Neural cell (in vitro differentiated cells): ENCODE data around the gene LIPC.

ENCODE experiments used
- EP300 ChIP-seq: fragments of 450-650 bp; conservative IDR thresholded peaks from 2 replicates; pipeline ENCODE4 v1.6.1; 2014; ENCODE audit warnings: antibody characterized with exemption, mild to moderate bottlenecking, moderate library complexity; ENCODE audit not compliant: poor library complexity, severe bottlenecking
- EZH2 ChIP-seq: fragments of 200-600, 300-800 bp; shearing (Covaris generic), sonication (generic); IDR thresholded peaks from 2 replicates; pipeline ENCODE4 v1.6.1; 2014; ENCODE audit warnings: antibody characterized with exemption, low read length, borderline replicate concordance, mild to moderate bottlenecking; ENCODE audit not compliant: insufficient read depth, poor library complexity, severe bottlenecking
- MXI1 ChIP-seq: fragments of 450-650 bp; conservative IDR thresholded peaks from 2 replicates; pipeline ENCODE4 v1.6.1; 2014; ENCODE audit warnings: antibody characterized with exemption, mild to moderate bottlenecking; ENCODE audit not compliant: poor library complexity, severe bottlenecking
- POLR2AphosphoS5 ChIP-seq: IDR thresholded peaks from 2 replicates; pipeline ENCODE4 v1.6.1; 2012
- RAD21 ChIP-seq: fragments of 450-650 bp; conservative IDR thresholded peaks from 2 replicates; pipeline ENCODE4 v1.6.1; 2014; ENCODE audit warnings: antibody characterized with exemption, mild to moderate bottlenecking, moderate library complexity
- REST ChIP-seq: IDR thresholded peaks from 2 replicates; pipeline ENCODE4 v1.6.1; 2012; ENCODE audit warnings: borderline replicate concordance
- SMC3 ChIP-seq: fragments of 450-650 bp; conservative IDR thresholded peaks from 2 replicates; pipeline ENCODE4 v1.6.1; 2014; ENCODE audit warnings: antibody characterized with exemption, mild to moderate bottlenecking, moderate library complexity; ENCODE audit not compliant: poor library complexity
- TAF1 ChIP-seq: IDR thresholded peaks from 2 replicates; pipeline ENCODE4 v1.6.1; 2012; ENCODE audit warnings: low read depth
- TF ChIP-seq, protein P1 (sequence below): fragments of 450-650 bp; IDR thresholded peaks from 2 replicates; pipeline ENCODE4 v1.5.1; 2014; ENCODE audit warnings: antibody characterized with exemption, mild to moderate bottlenecking, moderate library complexity; ENCODE audit not compliant: poor library complexity, severe bottlenecking

DNA sequence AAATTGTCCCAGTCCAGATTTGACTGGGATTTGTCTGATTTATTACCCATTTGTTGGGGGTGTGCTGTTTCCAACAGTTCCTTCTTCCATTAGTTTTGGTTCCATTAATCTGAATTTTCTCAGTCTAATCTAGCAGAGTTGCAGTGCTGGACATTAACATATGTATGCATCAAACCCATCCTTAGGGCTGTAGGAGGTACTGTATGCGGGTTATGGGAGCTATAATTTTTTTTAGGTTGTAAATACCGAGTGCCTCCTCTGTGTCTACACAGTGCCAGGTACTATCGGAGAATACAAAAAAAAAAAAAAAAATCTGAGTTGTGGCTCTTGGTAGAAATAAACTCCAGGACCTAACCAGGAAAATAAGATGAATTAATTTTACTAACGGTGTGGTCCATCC is 133.8 kb downstream of the LIPC start:
- TF ChIP-seq EZH2 (no peak), EP300 (no peak), RAD21 (no peak), POLR2AphosphoS5 (no peak), REST (no peak), MXI1 (no peak), SMC3 (no peak), TAF1 (no peak)
- TF ChIP-seq, protein P1, sequence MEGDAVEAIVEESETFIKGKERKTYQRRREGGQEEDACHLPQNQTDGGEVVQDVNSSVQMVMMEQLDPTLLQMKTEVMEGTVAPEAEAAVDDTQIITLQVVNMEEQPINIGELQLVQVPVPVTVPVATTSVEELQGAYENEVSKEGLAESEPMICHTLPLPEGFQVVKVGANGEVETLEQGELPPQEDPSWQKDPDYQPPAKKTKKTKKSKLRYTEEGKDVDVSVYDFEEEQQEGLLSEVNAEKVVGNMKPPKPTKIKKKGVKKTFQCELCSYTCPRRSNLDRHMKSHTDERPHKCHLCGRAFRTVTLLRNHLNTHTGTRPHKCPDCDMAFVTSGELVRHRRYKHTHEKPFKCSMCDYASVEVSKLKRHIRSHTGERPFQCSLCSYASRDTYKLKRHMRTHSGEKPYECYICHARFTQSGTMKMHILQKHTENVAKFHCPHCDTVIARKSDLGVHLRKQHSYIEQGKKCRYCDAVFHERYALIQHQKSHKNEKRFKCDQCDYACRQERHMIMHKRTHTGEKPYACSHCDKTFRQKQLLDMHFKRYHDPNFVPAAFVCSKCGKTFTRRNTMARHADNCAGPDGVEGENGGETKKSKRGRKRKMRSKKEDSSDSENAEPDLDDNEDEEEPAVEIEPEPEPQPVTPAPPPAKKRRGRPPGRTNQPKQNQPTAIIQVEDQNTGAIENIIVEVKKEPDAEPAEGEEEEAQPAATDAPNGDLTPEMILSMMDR, result no peak
